Measurements from ENCODE around the gene ADCY3.

ADCY3 gene

DNA sequence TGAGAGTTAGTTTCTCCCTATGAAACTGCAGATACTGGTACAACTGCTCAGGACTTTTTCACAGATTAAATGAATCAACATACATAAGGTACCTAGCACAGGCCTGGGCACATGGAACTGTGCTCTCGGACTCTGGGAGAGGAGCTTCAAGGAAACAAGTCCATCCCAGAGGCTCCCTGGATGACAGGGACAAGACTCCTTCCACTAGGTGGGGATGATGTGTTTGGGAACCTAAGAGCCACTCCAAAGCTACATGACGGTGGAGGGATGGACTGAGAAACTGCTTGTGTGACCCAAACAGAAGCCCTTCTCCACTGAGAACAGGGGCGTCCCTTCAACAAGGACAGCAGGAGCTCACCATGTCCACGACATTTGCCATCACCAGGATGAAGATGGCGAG is 89.7 kb downstream of the ADCY3 start:
- H3K27me3 Mint-ChIP-seq = no peaks in the 10 kb centered on the region
- DNase-seq (no peak), ATAC-seq (no peak)
- no peak overlapping the region for H3K27ac Mint-ChIP-seq
- H3K4me3 Mint-ChIP-seq = no peak overlapping the region
- H3K4me1 Mint-ChIP-seq = peaks cover 24% of the 10 kb centered on the region
- H3K9me3 Mint-ChIP-seq = no peaks in the 10 kb centered on the region

DNA sequence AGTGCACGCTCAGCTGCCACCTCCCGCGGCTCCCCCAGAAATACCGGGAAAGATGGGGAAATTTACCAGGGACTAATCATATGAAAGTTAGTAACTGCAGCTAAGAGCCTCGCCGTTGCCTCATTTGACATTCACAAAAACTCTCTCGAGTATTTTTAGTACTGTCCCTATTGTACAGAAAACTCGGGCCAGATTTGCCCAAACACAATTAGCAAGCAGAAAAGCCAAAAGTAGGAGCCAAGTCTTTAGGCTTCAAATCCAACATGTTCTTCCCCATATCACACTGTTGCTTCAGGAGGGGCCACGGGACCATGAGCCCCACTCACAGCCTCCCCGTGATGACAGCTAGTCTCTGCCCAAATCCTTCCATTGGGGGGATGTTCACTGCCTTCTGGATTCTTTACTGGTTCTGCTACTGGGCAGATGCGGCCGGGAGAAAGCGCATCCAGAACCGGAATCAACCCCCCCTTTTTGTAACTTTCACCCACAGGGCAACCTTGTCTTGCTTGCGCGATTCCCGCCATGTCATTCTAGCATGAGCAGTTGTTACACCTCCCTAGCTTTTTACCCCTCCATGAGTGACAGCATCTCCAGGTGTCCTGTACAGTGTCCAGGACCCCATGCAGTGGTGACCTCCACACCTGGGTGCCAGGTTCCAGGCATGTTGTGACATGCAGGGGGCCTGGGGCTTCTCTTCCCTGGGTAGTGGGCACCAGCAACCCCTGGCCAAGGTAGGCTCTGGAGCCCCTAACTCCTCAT is 91.6 kb downstream of the ADCY3 start:
- no peaks in the 10 kb centered on the region for H3K27me3 Mint-ChIP-seq
- H3K4me3 Mint-ChIP-seq = no peak overlapping the region
- ATAC-seq (no peak), DNase-seq (no peak)
- H3K9me3 Mint-ChIP-seq = no peaks in the 10 kb centered on the region
- H3K4me1 Mint-ChIP-seq = peaks cover 33% of the 10 kb centered on the region
- peak overlapping the region in 1 of 2 donors; percentile 72 for H3K27ac Mint-ChIP-seq

DNA sequence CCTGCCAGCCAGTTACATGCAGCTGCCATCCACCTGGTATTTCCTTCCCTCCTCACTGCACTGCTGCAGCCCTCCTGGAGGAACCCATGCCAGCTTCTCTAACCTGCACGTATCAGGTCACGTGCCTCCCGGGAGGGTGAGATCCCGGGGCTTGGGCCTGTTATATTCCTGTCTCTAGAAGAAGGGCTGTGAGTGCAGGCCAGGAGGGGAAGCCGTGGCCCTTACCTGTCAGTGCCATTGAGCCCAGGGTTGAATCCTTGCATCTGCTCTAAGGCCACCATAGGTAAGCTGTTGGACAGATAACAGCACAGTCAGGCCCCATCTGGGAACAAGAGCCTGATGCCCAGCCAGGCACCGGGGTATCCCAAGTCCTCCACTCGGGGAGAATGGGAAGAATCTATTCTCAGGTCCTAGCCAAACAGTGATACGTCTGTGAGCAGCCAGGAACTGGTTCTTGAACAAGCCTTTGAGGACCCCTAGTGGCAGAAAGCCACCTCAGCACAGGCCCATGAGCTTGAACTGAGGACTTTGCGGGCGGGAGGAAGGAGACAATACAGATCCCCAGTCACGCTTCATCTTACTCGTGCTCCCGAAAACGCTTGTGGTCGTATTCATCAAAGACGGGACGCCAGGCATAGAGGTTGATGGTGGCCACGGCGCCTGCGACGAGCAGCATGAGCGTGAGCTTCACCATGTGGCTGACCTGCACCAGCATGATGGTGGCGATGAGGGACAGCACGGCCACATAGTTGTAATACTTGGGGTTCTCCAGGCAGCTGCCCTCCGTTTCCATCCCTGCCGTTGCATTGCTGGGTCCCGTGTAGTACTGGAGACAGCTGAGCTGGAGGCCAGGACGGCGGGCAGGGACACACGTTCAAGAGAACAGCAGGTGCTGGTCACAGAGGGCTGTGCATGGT is 92.5 kb downstream of the ADCY3 start:
- no peak overlapping the region for H3K4me3 Mint-ChIP-seq
- H3K4me1 Mint-ChIP-seq = peaks cover 33% of the 10 kb centered on the region
- ATAC-seq = peak; percentile 85
- H3K9me3 Mint-ChIP-seq = no peaks in the 10 kb centered on the region
- peak overlapping the region in 1 of 2 donors; percentile 72 for H3K27ac Mint-ChIP-seq
- no peaks in the 10 kb centered on the region for H3K27me3 Mint-ChIP-seq
- DNase-seq = peak; percentile 65 to 68

DNA sequence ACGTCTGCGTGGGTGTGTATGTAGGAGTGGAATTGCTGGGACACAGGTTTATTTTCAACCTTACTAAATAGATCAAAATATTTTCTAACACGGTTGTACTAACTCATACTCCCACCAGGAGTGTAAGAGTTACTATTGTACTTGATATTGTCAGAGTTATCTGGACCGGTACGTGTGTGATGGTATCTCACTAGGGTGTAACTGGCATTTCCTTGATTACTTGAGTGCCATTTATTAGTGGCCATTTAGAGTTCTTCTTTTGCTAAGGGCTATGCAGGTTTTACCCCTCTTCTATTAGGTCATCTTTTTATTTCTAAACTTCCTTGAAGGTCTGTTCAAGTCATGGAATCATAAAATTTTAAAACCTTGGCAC is 93.3 kb downstream of the ADCY3 start:
- no peaks in the 10 kb centered on the region for H3K9me3 Mint-ChIP-seq
- H3K27ac Mint-ChIP-seq = peak overlapping the region in 1 of 2 donors; percentile 71
- no peak for ATAC-seq
- H3K4me3 Mint-ChIP-seq = no peak overlapping the region
- H3K27me3 Mint-ChIP-seq = no peaks in the 10 kb centered on the region
- H3K4me1 Mint-ChIP-seq = peaks cover 33% of the 10 kb centered on the region
- DNase-seq = no peak

DNA sequence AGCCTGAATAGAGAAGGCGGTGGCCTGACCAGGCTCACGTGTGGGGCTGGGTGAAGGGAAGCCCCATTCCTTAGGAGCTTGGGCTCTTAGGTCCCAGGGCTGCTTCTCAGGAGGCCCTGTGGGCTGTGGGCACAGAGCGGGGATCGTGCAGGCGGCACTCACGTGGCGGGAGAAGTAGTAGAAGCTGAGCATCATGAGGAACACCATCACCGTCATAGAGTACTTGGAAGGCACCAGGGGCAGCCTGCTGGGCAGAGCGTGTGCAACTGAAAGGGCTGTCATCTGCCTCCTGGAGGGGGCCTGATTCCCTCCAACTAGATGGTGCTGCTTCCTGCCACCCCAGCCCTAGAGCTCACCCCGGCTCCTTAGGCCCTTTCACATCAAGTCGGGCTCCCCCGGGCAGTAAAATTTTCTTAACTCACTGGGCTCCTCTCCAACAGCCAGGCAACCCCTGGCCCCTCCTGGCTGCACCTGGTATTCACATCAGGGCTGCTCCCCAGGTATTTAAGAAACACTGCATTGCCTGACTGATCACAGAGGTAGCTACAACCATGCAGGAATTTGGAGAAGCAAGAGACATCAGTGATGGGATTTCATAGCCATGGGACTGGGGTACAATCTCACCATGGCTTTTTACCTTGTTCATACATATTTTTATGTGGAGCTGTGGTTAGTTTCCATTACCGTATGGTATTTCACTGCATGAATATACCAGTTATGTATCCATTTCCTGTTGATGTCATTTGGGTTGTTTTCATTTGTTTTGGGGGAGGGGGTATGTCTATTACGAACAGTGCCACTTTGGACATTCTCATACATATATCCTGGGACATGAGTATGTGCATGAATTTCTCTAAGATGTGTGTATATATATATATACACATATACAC is 93.9 kb downstream of the ADCY3 start:
- peak overlapping the region; percentile 80 to 81 for H3K27ac Mint-ChIP-seq
- H3K4me3 Mint-ChIP-seq = no peak overlapping the region
- H3K4me1 Mint-ChIP-seq = peaks cover 37% of the 10 kb centered on the region
- no peaks in the 10 kb centered on the region for H3K9me3 Mint-ChIP-seq
- H3K27me3 Mint-ChIP-seq = no peaks in the 10 kb centered on the region
- ATAC-seq (peak; percentile 49), DNase-seq (peak in 1 of 2 donors; percentile 16)

DNA sequence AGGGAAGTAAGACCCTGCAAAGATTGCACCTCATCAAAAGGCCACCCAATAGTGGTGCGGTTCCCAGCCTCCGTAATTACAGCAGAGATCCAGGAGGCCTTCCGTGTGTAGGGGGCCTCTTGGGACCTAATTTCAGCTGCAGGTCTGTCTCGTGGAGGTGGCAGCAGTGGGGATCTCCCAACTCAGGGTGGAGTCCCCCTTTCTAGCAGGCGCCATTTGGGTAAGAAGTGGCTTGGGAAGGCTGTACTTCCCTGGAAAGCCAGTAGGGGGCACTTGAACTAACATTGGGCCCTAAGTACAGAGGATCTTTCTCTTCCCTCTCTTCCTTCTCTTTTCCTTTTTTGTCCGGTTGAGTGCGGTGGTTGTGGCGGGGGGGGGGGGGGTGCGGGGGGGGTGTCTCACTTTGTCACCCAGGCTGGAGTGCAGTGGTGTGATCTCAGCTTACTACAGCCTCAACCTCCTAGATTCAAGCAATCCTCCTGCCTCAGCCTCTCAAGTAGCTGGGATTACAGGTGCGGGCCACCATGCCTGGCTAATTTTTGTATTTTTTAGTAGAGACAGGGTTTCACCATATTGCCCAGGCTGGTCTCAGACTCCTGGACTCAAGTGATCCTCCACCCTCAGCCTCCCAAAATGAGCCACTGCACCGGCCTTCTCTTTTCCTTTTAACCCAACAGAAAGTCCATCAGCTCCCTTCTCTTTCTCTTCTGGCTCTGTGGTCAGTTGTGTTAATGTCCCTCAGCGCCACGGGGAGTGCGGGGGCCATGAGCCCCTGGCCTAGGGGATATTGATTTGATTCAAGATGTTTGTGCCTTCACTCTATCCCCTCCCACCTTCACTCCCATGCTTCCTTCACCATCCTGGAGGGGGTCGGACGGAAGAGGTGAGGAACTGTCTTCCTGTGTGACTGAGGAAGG is 94.8 kb downstream of the ADCY3 start:
- ATAC-seq = no peak
- peaks cover 38% of the 10 kb centered on the region for H3K4me1 Mint-ChIP-seq

DNA sequence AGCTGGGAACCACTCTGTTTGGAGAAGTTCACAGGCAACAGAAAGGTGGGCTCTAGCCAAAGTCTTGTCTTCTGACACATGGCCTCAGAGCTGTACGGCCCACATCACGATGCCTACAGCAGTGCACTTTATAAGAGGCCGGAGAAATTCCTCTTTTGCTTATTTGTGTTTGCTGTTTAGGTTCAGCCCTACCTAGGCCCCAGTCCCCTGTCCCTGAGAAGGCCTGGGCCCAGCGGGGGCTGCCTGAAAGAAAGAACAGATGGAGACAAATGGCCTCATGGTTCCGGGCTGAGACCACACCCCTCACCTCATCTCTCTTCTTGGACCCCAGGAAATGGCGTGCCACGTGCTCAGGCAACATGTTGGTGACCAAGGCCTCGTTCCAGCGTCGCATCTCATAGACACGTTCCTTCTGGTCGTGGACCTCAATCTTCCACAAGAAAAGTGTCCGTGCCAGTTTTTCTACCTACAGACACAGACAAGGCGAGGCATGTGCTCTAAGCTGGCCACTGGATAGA is 95.9 kb downstream of the ADCY3 start:
- DNase-seq (peak in 1 of 2 donors; percentile 8), ATAC-seq (no peak)
- Mint-ChIP-seq H3K27ac (peak overlapping the region in 1 of 2 donors; percentile 59), H3K4me1 (peaks cover 38% of the 10 kb centered on the region), H3K9me3 (no peaks in the 10 kb centered on the region), H3K27me3 (no peaks in the 10 kb centered on the region), H3K4me3 (no peak overlapping the region)

More for the DNA sequence above, 94.8 kb downstream of the ADCY3 start:
- Mint-ChIP-seq H3K9me3 (no peaks in the 10 kb centered on the region), H3K27ac (peak overlapping the region; percentile 47 to 81), H3K4me3 (no peak overlapping the region), H3K27me3 (no peaks in the 10 kb centered on the region)
- peak; percentile 21 to 35 for DNase-seq

DNA sequence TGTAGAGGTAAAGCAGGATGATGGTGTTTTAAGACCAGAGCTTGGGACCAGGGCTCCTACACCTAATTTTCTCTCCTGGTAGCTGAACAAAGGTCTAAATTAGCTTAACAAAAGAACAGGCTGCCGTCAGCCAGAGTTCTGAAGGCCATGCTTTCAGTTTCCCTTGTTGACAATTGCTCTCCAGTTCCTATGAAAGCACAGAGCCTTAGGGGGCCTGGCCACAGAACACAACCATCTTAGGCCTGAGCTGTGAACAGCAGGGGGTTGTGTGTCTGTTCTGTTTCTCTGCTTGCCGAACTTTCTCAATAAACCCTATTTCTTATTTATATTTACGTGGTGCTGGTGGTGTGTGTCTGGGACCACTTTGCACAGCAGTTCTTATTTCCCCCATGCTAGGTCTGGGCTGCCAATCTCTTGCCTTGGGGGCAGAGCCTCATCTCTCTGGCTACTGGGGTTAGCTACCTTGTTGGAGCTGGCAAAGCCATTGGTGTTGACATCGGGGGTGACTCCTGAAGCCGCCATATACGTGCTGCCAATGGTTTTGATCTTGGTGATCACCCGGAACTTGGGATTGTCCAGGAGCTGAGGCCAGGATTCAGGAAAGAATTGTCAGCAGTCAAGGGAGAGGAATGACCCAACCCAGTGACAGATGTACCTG is 97.9 kb downstream of the ADCY3 start:
- DNase-seq (no peak), ATAC-seq (no peak)
- Mint-ChIP-seq H3K27me3 (no peaks in the 10 kb centered on the region), H3K9me3 (no peaks in the 10 kb centered on the region), H3K4me3 (no peak overlapping the region), H3K4me1 (peaks cover 36% of the 10 kb centered on the region), H3K27ac (peak overlapping the region in 1 of 2 donors; percentile 63)

DNA sequence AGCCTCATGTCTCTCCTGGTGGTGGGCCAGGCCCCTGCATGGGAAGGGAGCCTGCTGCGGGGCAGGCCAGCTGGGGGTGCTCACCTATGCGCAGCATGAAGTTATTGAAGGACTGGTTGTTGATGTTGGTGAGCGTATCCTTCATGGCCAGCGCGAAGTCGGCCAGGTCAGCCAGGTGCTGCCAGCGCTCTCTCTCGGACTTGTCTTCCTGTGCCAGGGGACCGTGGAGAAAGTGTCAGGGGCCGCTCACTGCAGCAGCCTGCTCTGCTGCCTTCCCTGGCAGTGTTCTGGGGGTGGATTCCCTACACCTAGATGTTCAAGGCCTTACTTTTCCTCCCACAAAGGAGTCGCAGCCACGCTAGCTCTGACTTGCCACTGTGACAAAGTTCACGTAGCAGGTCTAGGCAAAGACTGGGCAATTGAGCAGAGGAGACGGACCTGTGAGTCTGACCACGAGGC is 98.6 kb downstream of the ADCY3 start:
- no peak for DNase-seq
- Mint-ChIP-seq H3K27me3 (no peaks in the 10 kb centered on the region), H3K27ac (peak overlapping the region; percentile 20 to 83)

DNA sequence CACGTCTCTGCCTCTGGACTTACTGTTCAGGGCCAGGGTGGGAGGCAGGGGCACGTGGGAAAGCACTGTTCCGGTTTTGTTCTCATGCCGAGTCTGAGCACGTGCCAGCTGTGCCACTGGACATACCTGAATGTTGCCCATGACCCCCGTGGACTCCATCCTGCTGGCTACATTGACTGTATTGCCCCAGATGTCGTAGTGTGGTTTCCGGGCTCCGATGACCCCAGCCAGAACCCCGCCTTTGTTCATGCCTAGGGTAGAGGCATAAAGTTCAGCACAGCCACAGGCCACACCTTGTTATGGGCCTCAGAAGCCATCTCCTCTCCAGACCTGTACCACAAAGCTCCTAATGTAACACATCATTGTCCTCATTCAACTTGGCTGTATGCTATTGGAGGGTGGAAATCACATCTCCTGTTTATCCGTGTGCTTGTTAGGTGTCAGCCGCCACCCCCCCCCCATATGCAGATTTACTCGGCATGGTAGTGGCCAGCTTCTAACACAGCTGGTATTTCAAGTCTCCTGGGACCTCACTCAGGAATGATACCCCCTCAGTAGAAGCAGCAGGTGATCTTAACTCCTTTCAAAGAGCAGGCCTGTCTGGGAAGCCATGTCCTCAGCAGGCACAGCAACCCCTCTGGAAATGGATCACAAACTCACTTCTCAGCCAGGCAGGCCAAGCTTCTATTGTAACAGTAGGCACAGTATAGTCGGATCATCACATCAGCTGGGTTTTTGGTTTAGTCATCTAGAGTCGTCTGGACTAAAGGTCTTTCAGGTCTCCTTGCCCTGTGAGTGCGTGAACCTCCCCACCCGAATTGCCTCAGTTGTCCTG is 99.2 kb downstream of the ADCY3 start:
- no peak for ATAC-seq
- Mint-ChIP-seq H3K9me3 (no peaks in the 10 kb centered on the region), H3K27ac (peak overlapping the region; percentile 20 to 77), H3K27me3 (no peaks in the 10 kb centered on the region), H3K4me1 (peaks cover 25% of the 10 kb centered on the region), H3K4me3 (no peak overlapping the region)
- DNase-seq = no peak

More for the DNA sequence above, 98.6 kb downstream of the ADCY3 start:
- Mint-ChIP-seq H3K9me3 (no peaks in the 10 kb centered on the region), H3K4me1 (peaks cover 32% of the 10 kb centered on the region), H3K4me3 (no peak overlapping the region)
- ATAC-seq = no peak

DNA sequence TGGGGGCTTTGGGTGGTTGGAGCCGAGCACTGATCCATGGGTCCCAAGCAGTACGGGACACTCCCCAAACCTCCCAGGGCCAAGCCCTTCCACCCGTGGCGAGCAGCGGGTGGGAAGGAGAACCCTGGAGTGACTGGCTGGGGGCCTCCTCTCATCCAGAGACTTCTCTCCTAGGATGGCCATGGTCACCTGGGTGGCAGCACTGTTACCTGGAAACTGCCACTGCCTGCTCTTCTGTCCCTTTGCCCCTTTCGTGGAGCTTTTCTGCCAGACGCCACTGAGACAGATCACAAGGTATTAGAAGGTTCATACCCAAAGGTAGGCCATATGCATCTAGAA is 99.9 kb downstream of the ADCY3 start:
- Mint-ChIP-seq H3K27me3 (no peaks in the 10 kb centered on the region), H3K4me1 (peaks cover 18% of the 10 kb centered on the region), H3K4me3 (no peak overlapping the region), H3K27ac (no peak overlapping the region), H3K9me3 (no peaks in the 10 kb centered on the region)
- ATAC-seq (peak; percentile 6), DNase-seq (no peak)

DNA sequence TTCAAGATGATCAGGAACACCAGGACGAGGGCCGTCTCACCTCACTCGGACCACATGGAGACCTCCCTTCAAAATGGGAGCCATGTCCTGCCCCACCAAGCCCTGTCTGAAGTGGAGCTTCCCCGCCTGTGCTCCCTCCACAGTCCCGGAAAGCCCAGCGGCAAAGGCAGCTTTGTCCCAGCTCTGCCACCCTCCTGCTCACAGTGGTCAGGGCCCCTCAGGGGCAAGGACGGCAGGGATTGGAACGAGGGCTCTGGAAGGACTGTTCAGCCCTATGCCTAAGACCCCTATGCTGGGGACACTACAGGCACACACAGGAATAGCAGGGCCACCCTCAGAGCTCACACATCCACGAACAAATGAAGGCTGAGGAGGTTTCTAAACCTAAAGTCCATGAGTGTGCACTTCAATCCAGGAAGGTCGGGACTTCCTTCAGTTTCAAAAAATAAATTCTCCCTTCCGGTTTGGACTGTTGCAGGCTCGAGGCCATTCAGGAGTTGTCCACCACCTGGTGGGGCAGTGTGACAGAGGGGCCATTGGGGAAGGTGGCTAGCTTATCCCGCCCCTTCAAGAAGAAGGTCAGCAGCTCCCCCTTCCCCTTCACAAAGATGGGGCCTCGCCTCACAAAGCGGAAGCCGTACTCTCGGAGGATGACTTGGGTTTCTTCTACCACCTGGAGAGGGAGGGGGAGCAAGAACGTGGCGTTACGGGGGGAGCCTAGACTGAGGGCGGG is 100.4 kb downstream of the ADCY3 start:
- Mint-ChIP-seq H3K27me3 (no peaks in the 10 kb centered on the region), H3K4me3 (no peak overlapping the region), H3K9me3 (no peaks in the 10 kb centered on the region), H3K27ac (peak overlapping the region in 1 of 2 donors; percentile 65), H3K4me1 (peaks cover 14% of the 10 kb centered on the region)
- no peak for DNase-seq
- ATAC-seq = peak; percentile 7
